ENCODE data around the gene PRR5.

The PRR5 gene

DNA sequence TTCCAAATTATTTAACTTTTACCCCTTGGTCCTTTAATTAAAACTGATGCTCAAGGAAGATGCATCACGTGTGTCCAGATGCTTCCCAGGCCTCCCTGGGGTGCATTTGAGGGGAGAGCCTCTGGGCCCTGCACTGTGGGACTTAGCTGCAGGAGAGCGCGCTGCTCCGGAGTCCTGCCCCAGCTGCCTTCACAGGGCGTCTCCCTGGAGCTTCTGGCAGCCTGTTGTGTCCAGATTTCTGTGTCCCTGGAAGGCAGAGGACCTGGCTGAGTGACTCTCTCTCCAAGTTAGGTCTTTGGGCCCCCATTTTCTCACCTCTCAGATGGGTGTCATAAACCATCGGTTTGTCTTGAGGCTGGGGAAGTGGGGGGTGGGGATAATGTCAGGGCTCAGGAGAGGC is 53.4 kb downstream of the PRR5 start:
- no peak for DNase-seq (ENCODE audit: low read depth in 2 of 2)

GRCh38 chr22:44755956-44756361 is 54.0 kb downstream of the PRR5 start:
- no peak for DNase-seq (ENCODE audit: low read depth in 2 of 2)

GRCh38 chr22:44758344-44758973 is 56.5 kb downstream of the PRR5 start:
- no peak for DNase-seq (ENCODE audit: low read depth in 2 of 2)

DNA sequence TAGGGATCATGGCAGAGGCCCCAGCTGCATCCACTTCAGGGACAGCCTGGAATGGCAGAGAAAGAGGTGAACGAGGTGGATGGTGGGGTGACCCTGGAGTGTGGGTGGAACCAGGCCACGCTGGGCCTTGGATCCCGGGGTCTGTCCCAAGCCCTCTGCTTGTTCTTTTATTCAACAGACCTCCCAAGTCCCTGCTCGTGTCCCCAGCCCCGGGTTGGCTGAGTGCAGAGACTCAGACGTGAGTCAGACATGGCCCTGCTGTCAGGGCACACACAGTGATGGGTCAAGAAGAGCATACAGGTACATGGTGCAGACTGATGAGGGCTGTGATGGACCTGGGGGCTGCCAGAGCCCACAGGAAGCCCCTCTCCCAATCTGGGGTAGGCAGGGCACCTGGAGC is 57.0 kb downstream of the PRR5 start:
- DNase-seq (ENCODE audit: low read depth in 2 of 2), result no peak

- no peak for DNase-seq (ENCODE audit: low read depth in 2 of 2)
These were observed 57.7 kb downstream of the PRR5 start for GRCh38 chr22:44759430-44760310.

- DNase-seq (ENCODE audit: low read depth in 2 of 2), result no peak
These were observed 58.5 kb downstream of the PRR5 start for GRCh38 chr22:44760476-44760875.

- no peak for DNase-seq (ENCODE audit: low read depth in 2 of 2)
These were observed 59.0 kb downstream of the PRR5 start for GRCh38 chr22:44761025-44761424.

DNA sequence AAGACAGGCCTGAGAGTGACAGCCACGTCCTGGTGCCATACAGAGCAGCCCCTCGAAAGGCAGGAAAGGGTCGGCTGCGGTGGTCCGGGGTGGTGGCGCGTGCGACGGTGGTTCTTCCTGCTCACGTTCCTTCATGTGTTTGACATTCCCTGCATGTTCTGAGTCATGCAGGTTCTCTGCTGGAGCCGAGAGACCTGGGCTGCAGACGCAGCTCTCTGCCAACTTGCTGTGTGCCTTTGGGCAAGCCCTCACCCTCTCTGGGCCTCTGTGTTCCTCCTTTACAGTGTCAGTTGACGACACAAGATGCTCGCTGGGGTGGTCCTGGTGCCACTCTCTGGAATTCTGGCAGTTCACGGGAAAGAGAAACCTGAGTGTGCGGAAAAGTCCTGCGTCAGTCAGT is 62.4 kb downstream of the PRR5 start:
- DNase-seq (ENCODE audit: low read depth in 2 of 2), result no peak

- no peak for DNase-seq (ENCODE audit: low read depth in 2 of 2)
These were observed 63.0 kb downstream of the PRR5 start for GRCh38 chr22:44764974-44765373.

DNA sequence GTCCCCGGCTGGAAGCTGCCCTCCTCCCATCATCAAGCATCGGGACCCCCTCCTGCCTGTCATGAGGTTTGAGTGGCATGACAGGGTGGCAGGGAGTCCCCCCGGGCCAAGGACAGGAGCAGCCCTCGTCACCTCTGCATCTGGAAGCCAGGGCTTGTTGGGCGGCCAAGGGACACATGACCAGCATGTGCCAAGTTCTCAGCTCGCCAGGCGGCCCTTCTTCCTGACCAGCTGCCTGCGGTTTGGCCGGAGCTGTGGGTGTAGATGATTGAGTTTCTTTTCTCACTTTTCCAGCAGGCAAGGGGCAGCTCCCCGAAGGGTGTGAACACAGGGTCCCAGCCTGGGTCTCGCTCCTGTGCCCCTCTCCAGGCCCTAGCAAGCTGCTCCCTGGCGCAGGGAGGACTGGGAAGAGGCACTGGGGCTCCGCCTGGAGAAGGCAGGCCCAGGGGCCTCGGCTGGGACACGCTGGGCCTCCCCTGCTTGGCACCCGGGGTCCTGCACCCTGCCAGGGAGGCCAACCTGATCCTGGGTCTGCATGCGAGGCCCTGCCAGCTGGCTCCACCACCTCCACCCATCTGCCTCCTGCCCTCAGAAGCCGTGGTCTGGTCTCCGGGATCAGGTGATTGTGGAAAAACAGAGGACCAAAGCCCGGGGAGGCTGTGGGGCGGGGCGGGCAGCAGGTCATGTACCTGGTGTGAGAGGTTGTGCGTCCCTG is 63.7 kb downstream of the PRR5 start:
- DNase-seq (ENCODE audit: low read depth in 2 of 2), result no peak

DNA sequence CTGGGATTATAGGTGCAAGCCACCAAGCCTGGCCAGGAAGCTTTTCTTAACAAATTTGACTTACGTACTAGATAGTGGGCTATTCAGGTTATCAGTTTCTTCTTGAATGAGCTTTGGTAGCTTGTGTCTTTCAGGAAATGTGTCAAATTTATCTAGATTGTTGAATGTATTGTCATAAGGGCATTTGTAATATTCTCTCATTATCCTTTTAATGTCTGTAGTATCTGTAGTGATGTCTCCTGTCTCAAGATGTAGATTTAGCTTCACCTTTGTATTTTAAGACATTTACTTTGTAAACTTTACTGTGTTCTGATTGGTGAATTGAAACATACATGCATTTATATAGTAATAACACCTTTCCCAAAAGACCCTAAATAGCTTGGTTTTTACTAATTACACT is 71.1 kb downstream of the PRR5 start:
- no peak for DNase-seq (ENCODE audit: low read depth in 2 of 2)

- no peak for DNase-seq (ENCODE audit: low read depth in 2 of 2)
These were observed 73.9 kb downstream of the PRR5 start for GRCh38 chr22:44775862-44776261.

GRCh38 chr22:44776605-44777363 is 74.8 kb downstream of the PRR5 start:
- DNase-seq (ENCODE audit: low read depth in 2 of 2), result no peak

- DNase-seq (ENCODE audit: low read depth in 2 of 2), result no peak
These were observed 75.4 kb downstream of the PRR5 start for GRCh38 chr22:44777364-44777755.

- no peak for DNase-seq (ENCODE audit: low read depth in 2 of 2)
These were observed 79.0 kb downstream of the PRR5 start for GRCh38 chr22:44780876-44781449.

GRCh38 chr22:44782363-44782963 is 80.5 kb downstream of the PRR5 start:
- DNase-seq (ENCODE audit: low read depth in 2 of 2), result no peak

GRCh38 chr22:44783091-44783490 is 81.1 kb downstream of the PRR5 start:
- no peak for DNase-seq (ENCODE audit: low read depth in 2 of 2)

- DNase-seq (ENCODE audit: low read depth in 2 of 2), result no peak
These were observed 81.6 kb downstream of the PRR5 start for GRCh38 chr22:44783581-44783980.

GRCh38 chr22:44786136-44786535 is 84.1 kb downstream of the PRR5 start:
- DNase-seq (ENCODE audit: low read depth in 2 of 2), result no peak

DNA sequence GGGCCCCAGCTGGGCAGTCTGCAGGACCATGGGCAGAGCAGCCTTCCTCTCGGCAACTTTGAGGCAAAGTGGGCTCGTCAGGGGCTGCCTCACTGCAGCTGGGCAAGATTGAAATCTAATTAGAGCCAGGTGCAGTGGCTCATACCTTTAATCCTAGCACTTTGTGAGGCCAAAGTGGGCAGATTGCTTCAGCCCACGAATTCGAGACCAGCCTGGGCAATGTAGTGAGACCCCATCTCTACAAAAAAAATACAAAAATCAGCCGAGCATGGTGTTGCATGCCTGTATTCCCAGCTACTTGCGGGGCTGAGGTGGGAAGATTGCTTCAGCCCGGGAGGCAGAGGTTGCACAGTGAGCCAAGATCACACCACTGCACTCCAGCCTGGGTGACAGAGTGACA is 84.6 kb downstream of the PRR5 start:
- no peak for DNase-seq (ENCODE audit: low read depth in 2 of 2)
